ENCODE measurements around the gene NUDT14.

The NUDT14 gene

DNA sequence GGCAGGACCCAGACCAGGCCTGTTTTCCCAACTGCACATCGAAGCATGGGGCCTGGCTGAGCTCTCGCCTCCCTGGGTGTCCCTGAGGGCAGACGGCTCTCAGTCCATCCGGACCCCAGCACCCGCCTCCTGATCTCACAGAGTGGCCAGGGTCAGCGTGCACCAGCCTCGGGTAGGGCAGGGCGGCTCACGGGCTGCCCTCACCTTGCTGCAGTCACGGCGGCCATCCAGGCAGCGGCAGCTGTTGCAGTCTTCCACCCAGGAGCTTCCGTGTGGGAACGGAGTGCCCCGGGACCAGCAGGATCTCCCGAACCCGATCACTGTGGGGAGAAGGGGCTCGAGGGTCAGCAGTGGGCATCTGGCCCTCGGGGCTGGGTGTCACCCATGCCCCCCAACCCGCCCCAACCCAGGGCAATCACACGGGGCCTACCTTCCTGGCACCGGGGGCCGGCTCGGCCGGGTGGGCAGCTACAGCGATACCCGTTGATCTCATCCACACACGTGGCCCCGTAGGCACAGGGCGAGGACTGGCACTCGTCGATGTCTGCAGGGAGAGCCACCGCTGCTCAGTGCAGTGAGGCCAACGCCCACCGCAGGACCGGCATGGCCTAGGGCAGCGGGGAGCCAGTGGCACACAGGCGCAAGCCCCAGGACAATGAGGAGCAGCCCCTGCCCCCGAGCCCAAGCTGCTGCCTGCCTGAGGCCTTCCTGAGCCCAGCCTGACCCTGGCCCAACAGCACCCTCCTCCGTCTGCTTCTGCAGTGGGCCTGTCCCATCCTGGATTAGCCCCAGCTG lies 34.7 kb downstream of the NUDT14 start:
- no peak for DNase-seq (ENCODE audit: low read depth)

DNA sequence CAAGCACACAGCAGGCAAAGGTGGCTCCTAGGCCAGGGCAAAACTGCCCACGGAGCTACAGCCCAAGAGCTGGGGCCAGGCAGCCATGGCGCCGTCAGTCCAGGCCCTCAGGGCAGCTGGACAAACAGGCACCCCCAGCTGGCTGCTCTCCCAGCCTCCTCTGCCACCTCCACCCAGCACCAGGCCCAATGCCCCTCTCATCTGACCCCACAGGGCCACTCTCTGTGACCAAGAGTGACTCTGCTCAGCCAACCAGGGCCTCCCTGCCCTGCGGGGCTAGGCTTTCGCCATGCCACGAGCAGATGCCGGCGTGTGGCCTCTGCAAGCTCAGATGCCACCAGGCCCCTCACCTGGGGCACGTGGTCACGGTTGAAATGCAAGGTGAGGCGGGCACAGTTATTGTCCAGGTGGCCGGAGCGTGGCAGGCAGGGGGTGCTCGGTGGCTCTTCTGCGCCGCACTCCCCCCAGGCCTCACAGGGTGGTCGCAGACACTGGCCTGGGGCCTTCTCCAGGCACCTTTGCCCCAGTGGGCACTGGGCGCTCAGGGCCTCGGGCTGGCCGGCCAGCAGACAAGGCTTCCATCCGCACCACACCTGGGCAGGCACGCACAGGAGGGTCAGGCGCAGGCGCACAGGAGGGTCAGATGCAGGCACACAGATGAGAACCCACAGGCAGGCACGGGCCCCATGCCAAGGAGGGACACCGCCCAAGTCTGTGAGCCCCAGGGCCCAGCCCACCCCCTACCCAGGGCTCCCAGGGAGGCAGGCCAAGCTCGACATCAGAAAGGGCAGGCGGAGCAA lies 35.5 kb downstream of the NUDT14 start:
- no peak for DNase-seq (ENCODE audit: low read depth)

DNA sequence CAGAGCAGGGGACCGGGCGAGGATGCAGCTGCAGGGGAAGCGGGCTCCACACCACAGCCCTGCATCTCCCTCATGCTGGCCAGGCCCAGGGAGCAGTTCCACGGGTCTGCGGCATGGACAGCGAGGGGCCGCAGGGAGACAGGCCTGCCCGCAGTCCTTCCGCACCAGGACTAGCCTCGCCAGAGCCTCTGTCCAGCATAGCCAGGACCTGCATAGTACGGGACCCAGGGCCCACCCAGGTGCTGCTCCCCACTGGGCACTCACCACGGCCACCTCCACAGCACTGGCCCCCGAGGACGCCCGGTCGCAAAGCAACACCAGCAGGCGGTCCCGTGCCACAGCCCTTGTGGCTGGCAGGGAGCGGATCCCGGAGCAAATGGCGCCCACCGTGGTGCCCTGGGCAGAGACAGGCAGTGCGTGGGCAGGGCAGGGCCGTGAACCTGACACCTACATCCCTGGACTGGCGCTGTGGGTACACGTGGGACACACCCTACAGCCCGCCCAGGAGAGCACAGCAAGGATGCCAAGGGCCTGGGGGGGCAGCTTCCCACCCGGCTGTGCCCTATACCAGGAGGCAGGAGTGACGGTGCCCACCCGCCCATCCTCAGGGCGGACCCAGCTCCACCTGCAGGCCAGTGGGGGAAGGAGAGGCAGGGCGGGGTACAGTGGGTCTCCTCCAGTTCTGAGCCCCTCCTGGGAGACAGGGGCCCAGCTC lies 36.3 kb downstream of the NUDT14 start:
- DNase-seq (ENCODE audit: low read depth), result no peak

DNA sequence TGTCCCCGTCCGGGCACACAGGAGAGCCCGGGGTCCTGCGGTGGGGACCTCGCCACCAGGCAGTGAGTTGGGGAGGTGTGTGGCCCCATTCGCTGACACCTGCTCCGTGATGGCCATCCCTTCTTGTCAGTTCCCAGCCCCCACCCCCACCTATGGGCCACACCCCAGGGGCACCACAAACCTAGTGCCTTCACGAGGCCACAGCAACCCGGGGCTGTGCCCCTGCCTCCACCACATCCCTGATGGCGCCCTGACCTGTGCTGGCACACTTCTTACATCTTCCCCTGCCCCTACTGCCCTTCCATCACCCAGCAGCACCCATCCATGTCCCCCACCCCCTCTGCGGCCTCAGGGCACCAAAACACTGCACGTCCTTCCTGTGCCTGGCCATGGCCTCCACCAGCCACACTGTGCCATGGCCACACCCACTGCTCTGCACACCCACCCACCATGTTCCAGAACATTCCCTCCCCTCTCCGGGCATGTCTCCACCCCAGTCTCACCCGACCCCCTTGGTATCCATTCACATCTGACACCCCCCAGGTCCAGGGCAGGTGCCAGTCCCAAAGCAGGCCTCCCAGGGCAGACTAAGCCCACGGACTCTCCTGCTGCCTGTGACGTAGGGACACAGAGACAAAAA lies 37.0 kb downstream of the NUDT14 start:
- DNase-seq (ENCODE audit: low read depth), result no peak

DNA sequence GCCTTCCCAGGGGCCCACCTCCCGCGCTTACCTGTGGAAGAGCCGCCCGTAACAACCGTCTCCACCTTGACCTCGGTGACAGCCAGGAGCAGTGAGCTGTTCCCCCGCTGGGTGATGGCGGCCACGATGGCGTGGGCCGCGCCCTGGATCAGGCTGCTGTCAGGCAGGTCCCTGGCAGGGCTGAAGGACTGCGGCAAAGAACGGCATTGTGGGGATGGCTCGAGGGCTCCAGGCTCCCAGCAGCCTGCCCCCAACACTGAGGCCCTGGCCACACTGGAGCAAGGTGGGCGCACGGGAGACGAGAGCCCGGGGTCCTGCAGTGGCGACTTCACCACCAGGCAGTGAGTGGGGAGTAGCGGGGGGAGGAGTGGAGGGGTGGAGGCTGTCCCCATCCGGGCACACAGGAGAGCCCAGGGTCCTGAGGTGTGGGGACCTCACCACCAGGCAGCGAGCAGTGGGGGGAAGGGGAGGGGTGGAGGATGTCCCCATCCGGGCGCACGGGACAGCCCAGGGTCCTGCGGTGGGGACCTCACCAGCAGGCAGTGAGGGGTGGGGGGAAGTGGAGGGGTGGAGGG lies 37.6 kb downstream of the NUDT14 start:
- no peak for DNase-seq (ENCODE audit: low read depth)

DNA sequence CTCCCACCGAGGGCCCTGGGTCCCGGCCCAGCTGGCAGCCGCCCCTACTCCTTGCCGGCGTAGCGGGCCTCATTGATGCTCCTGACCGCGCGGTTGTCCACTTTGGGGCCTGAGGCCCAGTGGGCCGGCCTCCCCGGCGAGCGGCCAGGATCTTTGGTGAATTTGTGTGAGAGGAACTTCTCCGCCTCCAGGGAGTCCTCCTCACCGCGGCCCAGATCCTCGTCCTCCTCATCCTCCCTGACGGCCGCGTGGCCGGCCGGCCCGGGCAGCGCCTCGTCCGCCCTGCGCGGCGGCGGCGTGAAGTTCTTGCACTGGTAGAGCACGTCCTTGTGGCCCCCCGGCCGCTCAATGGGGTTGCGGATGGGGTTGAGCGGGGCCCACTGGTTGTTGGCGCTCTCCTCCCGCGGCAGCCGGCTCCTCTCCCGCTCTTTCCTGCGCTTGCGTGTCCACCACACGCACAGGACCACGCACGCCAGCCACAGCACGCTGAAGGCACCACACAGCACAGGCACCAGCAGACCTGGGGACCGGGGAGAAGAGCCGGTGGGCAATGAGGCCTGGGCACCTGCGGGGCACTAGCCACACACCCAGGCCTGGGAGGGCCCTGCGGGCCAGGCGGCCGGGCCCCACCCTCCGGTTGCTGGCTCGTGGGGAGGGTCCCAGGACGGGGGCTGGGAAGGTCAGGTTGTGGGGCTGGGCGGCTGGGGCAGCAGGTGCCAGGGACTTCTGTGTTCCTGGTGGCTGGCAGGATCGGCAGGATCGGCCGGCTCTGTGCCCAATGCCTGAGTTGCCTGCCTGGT lies 38.3 kb downstream of the NUDT14 start:
- DNase-seq (ENCODE audit: low read depth), result no peak

DNA sequence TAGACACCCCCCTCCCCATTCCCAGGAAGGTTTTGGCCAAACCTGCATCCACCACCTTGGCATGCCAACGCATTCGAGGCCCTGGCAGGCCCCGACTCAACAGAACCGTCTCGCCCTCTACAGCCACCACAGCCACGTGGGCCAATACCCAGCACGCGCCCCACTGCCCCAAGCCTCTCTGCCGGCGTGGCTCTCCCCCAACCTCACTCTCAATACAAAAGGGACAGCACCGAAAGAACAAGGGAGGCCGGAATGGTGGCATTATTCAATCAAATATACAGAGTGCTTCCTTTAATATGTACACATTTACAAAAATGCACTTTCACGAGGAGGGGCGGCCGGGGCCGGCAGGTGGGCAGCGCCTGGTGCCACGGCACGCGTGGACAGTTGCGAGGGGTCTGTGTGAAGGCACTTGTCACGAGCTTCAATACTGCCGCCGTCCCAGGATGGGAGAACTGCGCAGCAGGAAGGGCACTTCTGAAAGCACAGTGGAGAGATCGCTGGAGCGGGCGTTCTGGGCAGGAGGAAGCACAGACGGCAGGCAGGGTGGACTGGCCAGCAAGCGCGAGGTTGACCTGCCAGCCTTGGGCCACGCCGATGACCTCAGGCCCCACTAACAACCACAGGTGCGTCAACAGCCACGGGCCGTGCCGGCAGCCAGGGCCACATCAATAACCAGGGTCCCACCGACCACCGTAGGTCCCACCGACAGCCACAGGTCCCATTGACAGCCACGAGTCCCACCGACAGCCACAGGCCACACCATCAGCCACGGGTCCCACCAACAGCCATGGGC lies 39.4 kb downstream of the NUDT14 start:
- DNase-seq (ENCODE audit: low read depth), result no peak

DNA sequence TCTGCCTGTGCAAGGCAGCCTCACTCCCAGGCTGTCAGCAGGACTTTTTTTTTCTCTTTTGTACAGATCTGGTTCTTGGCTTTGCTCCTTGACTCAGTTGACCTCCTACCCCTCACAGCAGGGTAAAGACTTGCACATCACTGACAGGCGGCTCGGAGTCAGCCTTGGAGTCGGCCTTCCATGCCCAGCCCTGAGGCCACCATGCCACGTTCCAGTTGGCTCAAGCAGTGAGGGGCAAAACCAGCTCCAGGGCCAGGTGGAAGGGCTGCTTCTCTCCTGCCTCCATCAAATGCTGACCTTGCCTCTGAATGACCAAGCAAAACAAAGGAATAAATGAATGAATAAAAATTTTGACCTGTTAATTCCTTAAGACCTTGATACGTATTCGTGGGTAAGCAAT lies 40.1 kb downstream of the NUDT14 start:
- no peak for DNase-seq (ENCODE audit: low read depth)

DNA sequence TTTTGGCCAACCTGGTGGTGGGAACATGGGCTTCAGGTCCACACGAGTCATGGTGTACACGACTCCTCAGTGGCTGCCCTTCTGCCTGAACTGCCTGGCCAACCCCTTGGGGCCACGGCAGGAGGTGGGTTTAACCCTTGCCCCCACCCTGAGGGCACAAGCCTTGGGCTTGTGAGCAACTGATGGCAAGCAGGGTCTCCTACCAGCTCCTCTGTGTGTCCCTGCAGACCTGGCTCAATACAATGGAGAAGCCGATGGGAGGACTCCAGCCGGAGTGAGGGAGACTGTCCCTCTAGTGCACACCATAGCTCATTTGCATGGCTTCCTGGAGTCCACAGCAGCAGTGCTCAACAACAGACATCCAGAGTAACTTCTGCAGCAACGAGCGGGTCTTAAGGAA lies 40.5 kb downstream of the NUDT14 start:
- DNase-seq (ENCODE audit: low read depth), result no peak

DNA sequence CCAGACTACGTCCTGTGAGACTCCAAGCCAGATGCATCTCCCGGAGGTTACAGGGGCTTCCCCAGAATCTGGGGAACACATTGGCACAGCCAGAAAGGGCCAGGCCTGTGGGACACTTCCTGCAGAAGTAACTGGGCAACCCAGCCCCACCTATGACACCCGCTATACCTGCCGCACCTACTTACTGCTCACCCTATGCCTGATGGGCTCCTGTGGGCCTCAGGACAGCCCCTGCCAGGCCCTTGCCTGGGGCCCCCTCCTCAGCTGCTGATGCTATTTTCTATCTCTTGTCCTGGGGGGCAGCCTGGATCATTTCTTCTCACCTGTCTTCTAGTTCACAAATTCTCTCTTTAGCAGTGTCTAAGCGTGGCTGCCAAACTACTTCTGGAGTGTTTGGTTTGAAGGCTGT lies 41.3 kb downstream of the NUDT14 start:
- DNase-seq (ENCODE audit: low read depth), result no peak

DNA sequence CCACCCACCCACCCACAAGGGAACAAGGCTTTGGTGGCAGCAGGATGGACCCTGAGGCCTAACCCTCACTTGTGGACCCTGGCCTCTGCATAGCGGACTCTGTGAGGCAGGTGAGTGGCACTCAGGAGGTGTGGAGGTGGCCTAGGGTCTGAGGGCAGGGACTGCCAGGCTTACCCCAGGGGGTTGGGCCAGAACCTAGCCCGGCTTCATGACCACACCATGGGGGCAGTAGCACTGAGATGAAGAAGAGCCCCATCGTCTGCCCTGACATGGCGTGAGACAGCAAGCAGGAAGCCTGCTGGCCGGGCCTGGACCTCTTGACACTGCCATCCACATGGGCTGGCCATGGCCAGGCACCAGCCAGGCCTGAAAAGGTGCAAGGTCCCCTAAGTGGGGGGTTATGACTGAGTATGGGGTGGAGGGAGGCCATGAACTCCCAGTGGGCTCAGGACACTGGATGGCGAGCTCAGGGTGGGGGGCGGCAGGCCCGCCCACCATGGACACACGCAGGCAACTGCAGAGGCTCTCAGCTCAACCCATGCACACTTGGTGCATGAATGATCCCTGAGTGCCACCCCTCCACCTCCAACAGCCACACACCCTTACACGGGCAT lies 41.8 kb downstream of the NUDT14 start:
- no peak for DNase-seq (ENCODE audit: low read depth)

DNA sequence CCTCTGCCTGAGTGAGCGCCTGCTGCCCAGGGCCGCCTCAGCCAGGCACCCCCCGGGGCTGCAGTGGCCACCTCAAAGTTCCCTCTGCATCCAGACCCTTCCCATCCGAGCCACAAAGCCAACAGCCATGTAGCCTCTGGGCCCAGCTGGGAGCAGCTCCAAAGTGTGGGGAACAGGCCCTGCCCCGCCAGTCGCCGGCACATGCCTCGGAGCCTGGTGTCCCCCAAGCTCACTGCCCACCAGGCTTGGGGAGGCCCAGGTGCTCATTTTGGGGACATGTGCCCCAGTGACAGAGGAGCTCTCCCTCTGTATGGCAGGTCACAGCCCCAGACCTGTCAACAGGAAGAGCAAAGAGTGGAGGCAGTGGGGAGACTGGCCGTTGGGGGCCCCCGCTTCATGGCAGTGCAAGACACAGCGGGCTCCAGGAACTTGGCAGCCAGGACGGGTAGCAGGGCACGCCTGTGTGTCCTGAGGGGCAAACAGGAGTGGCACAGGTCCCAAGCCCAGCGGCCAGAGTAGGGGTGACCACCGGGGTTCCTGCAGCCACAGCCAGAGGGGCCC lies 42.5 kb downstream of the NUDT14 start:
- DNase-seq (ENCODE audit: low read depth), result no peak

DNA sequence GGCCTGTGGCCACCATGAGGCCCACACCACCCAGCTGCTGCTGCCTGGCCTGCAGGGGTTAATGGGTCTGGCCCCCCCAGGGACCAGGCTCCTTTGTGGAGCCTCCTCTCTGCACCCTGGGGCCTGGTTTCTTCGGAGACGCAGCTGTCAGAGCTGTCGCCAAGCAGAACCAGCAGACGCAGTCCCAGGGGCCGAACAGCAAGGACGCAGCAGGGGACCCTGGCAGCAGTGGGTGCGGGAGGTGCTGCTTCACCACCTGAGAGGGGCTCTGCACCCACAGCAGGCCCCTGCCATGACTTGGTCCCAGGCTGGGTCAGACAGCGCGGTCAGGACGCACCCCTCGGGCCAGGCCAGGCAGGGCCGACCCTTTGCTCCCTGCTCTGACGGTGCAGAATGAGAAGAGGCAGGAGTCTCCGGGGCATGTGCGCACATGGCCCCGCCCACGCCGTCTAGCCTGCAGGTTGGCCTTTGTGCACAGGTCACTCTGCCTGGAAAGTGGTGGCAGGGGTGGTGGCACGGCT lies 43.0 kb downstream of the NUDT14 start:
- DNase-seq (ENCODE audit: low read depth), result no peak

DNA sequence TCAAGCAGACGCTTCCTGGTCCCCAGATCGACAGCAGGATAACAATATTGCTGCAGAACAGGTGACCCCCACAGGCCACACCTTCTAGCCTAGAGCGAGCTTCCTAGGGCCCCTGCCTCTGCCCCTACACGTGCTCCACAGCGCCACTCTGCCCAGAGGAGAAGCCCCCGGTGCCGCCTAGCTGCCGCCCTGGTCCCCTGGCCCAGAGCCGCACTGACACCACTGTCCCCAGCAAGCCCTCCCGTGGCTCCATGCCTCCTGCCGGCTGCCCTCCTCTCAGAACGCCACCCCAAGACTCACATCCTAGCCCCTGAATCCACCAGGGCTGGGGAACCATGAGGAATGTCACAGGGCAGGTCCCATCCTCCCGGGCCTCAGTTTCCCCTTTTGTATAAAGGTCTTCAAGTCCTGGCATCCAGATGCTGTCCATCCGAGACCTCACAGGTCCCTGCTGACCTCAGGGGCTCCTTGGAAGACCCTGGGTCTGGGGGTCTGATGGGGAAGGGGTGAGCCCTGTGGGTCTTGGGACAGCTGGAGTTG lies 43.6 kb downstream of the NUDT14 start:
- no peak for DNase-seq (ENCODE audit: low read depth)

DNA sequence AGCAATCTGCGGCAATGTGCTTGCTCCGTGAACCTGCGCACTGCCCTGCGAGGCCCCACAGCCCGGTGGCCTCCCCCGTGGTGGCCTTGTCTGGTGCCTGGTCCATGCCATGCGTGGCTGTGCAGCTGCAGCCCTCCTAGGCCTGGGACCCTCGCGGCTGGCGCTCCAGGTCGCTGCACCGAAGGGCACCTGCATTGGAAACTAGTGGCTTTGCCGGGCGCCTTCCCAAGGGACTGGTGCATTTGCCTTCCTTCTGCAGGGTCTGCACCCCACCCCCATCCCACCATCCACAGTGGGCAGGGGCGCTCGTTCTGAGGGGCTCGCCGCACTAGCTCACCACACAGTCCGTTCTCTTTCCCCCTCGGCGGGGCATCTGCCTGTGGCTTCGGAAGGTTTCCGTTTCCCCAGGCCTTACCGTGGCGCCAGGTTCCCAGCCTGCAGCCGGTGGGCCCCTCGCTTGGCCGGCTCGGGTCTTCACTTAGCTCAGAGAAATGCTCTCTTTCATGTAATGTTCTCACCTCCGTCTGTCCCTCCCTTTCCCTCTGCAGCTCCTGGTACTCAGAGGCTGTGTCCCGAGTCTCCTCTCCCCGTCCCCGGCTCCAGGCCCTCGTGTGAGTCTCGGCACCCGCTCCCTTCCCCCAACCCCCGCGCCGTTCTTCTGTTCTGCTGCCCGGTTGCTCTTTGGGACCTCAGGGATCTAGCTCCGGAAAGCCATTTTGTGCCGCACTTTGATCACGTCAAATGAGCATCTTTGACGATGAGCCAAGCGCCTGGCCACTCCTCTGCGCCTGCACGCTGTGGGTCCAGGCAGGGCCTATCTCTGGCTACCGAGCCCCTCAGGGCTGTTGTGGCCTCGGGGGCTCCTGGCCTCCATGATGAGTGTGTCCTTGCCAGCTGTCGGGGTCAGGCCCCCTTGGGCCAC lies 44.5 kb downstream of the NUDT14 start:
- no peak for DNase-seq (ENCODE audit: low read depth)

DNA sequence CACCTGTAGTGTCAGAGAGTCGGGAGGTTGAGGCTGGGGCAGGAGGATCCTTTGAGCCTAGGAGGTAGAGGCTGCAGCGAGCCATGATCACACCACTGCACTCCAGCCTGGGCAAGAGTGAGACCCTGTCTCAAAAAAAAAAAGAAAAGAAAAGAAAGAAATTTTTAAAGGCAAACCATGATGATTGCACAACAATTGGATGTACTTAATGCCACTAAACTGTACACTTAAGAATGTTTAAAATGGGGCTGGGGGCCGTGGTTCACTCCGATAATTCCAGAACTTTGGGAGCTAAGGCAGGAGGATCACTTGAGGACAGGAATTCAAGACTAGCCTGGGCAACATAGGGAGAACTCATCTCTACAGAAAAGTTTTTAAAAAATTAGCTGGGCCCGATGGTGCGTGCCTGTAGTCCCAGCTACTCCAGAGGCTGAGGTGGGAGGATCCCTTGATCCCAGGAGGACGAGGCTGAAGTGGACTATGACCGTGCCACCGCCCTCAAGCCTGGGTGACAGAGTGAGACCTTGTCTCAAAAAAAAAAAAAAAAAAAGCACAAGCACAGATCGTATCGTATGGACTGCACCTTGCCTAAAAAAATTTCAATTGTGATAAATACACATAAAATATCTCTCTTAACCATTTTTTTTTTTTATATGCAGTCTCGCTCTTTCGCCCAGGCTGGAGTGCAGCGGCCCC lies 45.3 kb downstream of the NUDT14 start:
- no peak for DNase-seq (ENCODE audit: low read depth)

DNA sequence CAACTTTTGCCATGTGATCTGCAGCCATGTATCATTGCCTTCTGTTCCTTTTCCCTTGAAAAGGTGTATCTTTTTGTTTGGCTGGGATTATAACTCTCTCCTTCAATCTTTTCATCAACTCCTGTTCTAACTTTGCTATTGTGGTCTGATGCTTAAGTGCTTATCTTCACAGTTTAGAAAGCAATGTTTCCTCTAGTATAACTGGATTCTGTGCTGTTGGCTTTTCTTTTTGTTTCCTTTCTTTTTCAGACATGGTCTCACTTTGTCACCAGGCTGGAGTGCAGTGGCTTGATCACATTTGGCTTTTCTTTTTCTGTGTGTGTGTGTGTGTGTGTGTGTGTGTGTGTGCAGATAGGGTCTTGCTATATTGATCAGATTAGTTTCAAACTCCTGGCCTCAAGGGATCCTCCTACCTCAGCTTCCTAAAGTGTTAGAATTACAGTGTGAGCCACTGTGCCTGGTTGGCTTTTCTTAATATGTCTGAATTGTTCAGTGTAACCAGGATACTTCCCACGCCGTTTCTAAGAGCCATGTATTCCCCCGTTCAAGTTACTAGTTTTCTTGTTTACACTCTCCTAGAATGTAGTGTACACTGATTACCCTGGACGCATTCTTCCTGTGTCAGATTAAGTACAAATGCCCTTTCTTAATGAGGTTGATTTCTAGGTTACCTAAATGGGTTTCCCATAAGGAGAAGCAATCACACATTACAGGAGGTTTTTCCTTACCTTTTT lies 48.0 kb downstream of the NUDT14 start:
- no peak for DNase-seq (ENCODE audit: low read depth)
